Endothelial cell of umbilical vein (primary cell): ENCODE results near the gene SOX8. TPM values are rescaled to one million over a fixed set of nuclear protein-coding genes. Genes with fewer than 3 reads are reported as not detected.

Experiments used
- BruUV-seq: library from RNA; stranded (reverse); fragments of 400-500 nt; replicated peaks from 2 replicates; lab custom pipeline; 2021; lab: Mats Ljungman, UMichigan
- CTCF ChIA-PET: fragments of 300-600, 350-600 bp; sonication (Branson Sonifier 250); formaldehyde crosslinking; loops from one replicate; lab custom pipeline; 2021; ENCODE audit warnings: antibody characterized with exemption, inconsistent platforms; lab: Charles Lee
- POLR2A ChIA-PET: fragments of 300-600, 350-600 bp; sonication (Branson Sonifier 250); formaldehyde crosslinking; loops from one replicate; lab custom pipeline; 2021; ENCODE audit warnings: antibody characterized with exemption, inconsistent platforms; lab: Charles Lee
- DNase-seq: peaks from one replicate; pipeline ENCODE4 v3.0.0-alpha.2; 2011; ENCODE audit warnings: low read depth, low spot score
- FAIRE-seq: peaks from 2 replicates; lab custom pipeline; 2011; peaks lifted over from hg19 to GRCh38; lab: Jason Lieb, UNC
- H2AFZ ChIP-seq: 2 replicates; pipeline ENCODE4 v1.6.0; 2012; ENCODE audit warnings: low read depth, low read length, control low read depth, inconsistent platforms
- H3K27ac ChIP-seq: 2 replicates; pipeline ENCODE4 v1.5.1; 2011; ENCODE audit warnings: low read depth, mild to moderate bottlenecking, control low read depth, low read length, moderate library complexity; ENCODE audit not compliant: insufficient read depth
- H3K27me3 ChIP-seq, 2 experiments: 2 replicates each; pipeline versions ENCODE4 v1.6.0 to v1.6.1; 2011; ENCODE audit warnings: low read length in 2 of 2, mixed read lengths in 1 of 2; ENCODE audit not compliant: control insufficient read depth in 2 of 2, insufficient read depth in 2 of 2
- H3K36me3 ChIP-seq, 2 experiments: 2 replicates in 1 of 2; 3 replicates in 1 of 2; pipeline ENCODE4 v1.5.1; 2011; ENCODE audit warnings: low read length in 2 of 2, mild to moderate bottlenecking in 1 of 2, moderate library complexity in 1 of 2; ENCODE audit not compliant: control insufficient read depth in 2 of 2, insufficient read depth in 2 of 2; ENCODE audit errors: extremely low read depth in 1 of 2
- H3K4me1 ChIP-seq: 3 replicates; pipeline ENCODE4 v1.5.1; 2011; ENCODE audit warnings: mild to moderate bottlenecking, low read length; ENCODE audit not compliant: control insufficient read depth, insufficient read depth; ENCODE audit errors: extremely low read depth
- H3K4me2 ChIP-seq: 2 replicates; pipeline ENCODE4 v1.6.1; 2011; ENCODE audit warnings: low read length, control low read depth, mixed read lengths; ENCODE audit not compliant: insufficient read depth
- H3K4me3 ChIP-seq, 3 experiments: fragments of 200-600 bp in 1 of 3; sonication (generic), shearing (Covaris generic) in 1 of 3; replicated peaks in 1 of 3; 2 replicates each; pipeline ENCODE4 v1.5.1; 2011 to 2016; ENCODE audit warnings: control low read depth in 3 of 3, low read length in 3 of 3, mild to moderate bottlenecking in 2 of 3, inconsistent platforms in 1 of 3, low read depth in 1 of 3, moderate library complexity in 1 of 3; ENCODE audit not compliant: insufficient read depth in 1 of 3
- H3K79me2 ChIP-seq: 2 replicates; pipeline ENCODE4 v1.6.0; 2012; ENCODE audit warnings: low read length, inconsistent platforms; ENCODE audit not compliant: control insufficient read depth, insufficient read depth
- H3K9ac ChIP-seq: replicated peaks from 2 replicates; pipeline ENCODE3; 2011; ENCODE audit warnings: low read length, control low read depth; ENCODE audit not compliant: insufficient read depth; ENCODE audit errors: extremely low read depth
- H3K9me1 ChIP-seq: replicated peaks from 3 replicates; pipeline ENCODE4 v1.6.0; 2011; ENCODE audit warnings: mild to moderate bottlenecking, low read length; ENCODE audit not compliant: control insufficient read depth, insufficient read depth; ENCODE audit errors: extremely low read depth
- H3K9me3 ChIP-seq: replicated peaks from 2 replicates; pipeline ENCODE4 v1.5.1; 2012; ENCODE audit warnings: low read length, inconsistent platforms; ENCODE audit not compliant: control insufficient read depth, insufficient read depth
- H4K20me1 ChIP-seq: replicated peaks from 2 replicates; pipeline ENCODE3; 2011; ENCODE audit warnings: mild to moderate bottlenecking, low read length; ENCODE audit not compliant: control insufficient read depth, insufficient read depth; ENCODE audit errors: extremely low read depth
- CTCF ChIP-seq, 2 donors: IDR thresholded peaks; 1 replicate in 1 of 2; 2 replicates in 1 of 2; pipeline ENCODE4 v1.5.1; 2011; ENCODE audit warnings: low read length in 2 of 2, mild to moderate bottlenecking in 2 of 2, moderate library complexity in 2 of 2, control low read depth in 1 of 2, inconsistent platforms in 1 of 2, low read depth in 1 of 2; ENCODE audit not compliant: insufficient read depth in 1 of 2; ENCODE audit errors: extremely low read depth in 1 of 2
- EZH2 ChIP-seq: IDR thresholded peaks from 2 replicates; pipeline ENCODE4 v1.6.1; 2012; ENCODE audit warnings: borderline replicate concordance, low read depth, mild to moderate bottlenecking, moderate library complexity, low read length, inconsistent platforms; ENCODE audit not compliant: severe bottlenecking
- FOS ChIP-seq: IDR thresholded peaks from 2 replicates; pipeline ENCODE4 v1.6.1; 2011; ENCODE audit warnings: mild to moderate bottlenecking, low read length, moderate library complexity, borderline replicate concordance; ENCODE audit not compliant: insufficient read depth
- GATA2 ChIP-seq: IDR thresholded peaks from 2 replicates; pipeline ENCODE4 v1.7.0; 2011; ENCODE audit warnings: low read depth, mild to moderate bottlenecking, moderate library complexity, mixed read lengths, low read length; ENCODE audit not compliant: insufficient read length, insufficient read depth
- JUN ChIP-seq: IDR thresholded peaks from 2 replicates; pipeline ENCODE4 v1.6.1; 2011; ENCODE audit warnings: borderline replicate concordance, low read depth; ENCODE audit not compliant: insufficient read length, insufficient read depth
- MAX ChIP-seq: IDR thresholded peaks from 2 replicates; pipeline ENCODE4 v1.6.1; 2011; ENCODE audit not compliant: insufficient read depth, insufficient read length
- MYC ChIP-seq: IDR thresholded peaks from one replicate; pipeline ENCODE4 v1.6.1; 2011; ENCODE audit warnings: mild to moderate bottlenecking, low read depth, low read length
- POLR2A ChIP-seq: IDR thresholded peaks from 2 replicates; pipeline ENCODE4 v1.6.1; 2012; ENCODE audit warnings: low read depth, mild to moderate bottlenecking, control low read depth, low read length
- POLR2AphosphoS5 ChIP-seq: IDR thresholded peaks from 2 replicates; pipeline ENCODE4 v1.6.1; 2012; ENCODE audit warnings: low read depth, mild to moderate bottlenecking, control low read depth, low read length, moderate library complexity; ENCODE audit not compliant: insufficient read depth
- dilution Hi-C: fragments of 300-500 bp; cut with MboI; formaldehyde crosslinking; loops from one replicate; pipeline ENCODE4 v1.15.0; 2019; ENCODE audit warnings: low sequenced_read_pairs; ENCODE audit not compliant: extremely low pct_ligation_motif_present
- intact Hi-C: fragments of 100-400 bp; cut with micrococcal nuclease; formaldehyde crosslinking; loops from one replicate; pipeline ENCODE4 v1.10.0; 2022
- polyA plus RNA-seq, 4 experiments: library from polyadenylated mRNA; depleted of rRNA in 3 of 4; stranded (reverse) in 3 of 4; unstranded in 1 of 4; fragments of >200 nt; gene quantifications; 2 replicates each; pipeline versions ENCODE4 v1.2.1 to v1.2.3, GENCODE V29; 2011 to 2012; ENCODE audit warnings: missing spikeins in 1 of 4
- total RNA-seq: library from RNA; stranded (reverse); gene quantifications from 2 replicates; pipeline ENCODE4 v1.2.3, GENCODE V29; 2021

SOX8 gene
- total and polyA plus RNA-seq, 2 donors (not counting 3 experiments of a cell fraction or from before 2014, with no cell fraction given) = 0.52 to 0.53 TPM

GRCh38 chr16:1019231-1020090, 37.9 kb downstream of the SOX8 start:
- dilution Hi-C loops = no loop called here
- no peaks in the 10 kb centered on the region for H4K20me1 ChIP-seq
- H3K36me3 ChIP-seq = no peaks in the 10 kb centered on the region
- no peak overlapping the region for H3K4me3 ChIP-seq
- FAIRE-seq (no peak), DNase-seq (no peak)
- no TSS peak for BruUV-seq
- ChIA-PET POLR2A (no interaction called here), CTCF (interaction anchor here (0.5 kb wide), 1 partner anchor 38 kb away, joined by 3 read pairs; the partner anchor contains the start of gene SOX8)
- no peak overlapping the region for H3K27ac ChIP-seq
- no peaks in the 10 kb centered on the region for H3K9me1 ChIP-seq
- no peaks in the 10 kb centered on the region for H3K27me3 ChIP-seq
- intact Hi-C loops = no loop called here
- no peak for TF ChIP-seq GATA2
- no peak overlapping the region for H2AFZ ChIP-seq
- H3K9me3 ChIP-seq = no peaks in the 10 kb centered on the region
- H3K9ac ChIP-seq = no peak overlapping the region
- H3K79me2 ChIP-seq = no peaks in the 10 kb centered on the region
- no peaks in the 10 kb centered on the region for H3K4me1 ChIP-seq
- H3K4me2 ChIP-seq = no peak overlapping the region

- BruUV-seq = no TSS peak
- Histone ChIP-seq H3K4me1 (no peaks in the 10 kb centered on the region), H3K9me1 (no peaks in the 10 kb centered on the region), H4K20me1 (no peaks in the 10 kb centered on the region), H3K36me3 (no peaks in the 10 kb centered on the region), H2AFZ (no peak overlapping the region), H3K4me3 (no peak overlapping the region), H3K9me3 (no peaks in the 10 kb centered on the region), H3K79me2 (no peaks in the 10 kb centered on the region), H3K27ac (no peak overlapping the region), H3K9ac (no peak overlapping the region), H3K27me3 (no peaks in the 10 kb centered on the region), H3K4me2 (no peak overlapping the region)
- dilution Hi-C loops (no loop called here), intact Hi-C loops (no loop called here)
- CTCF ChIA-PET = no interaction called here
- no peak for DNase-seq
- TF ChIP-seq CTCF (IDR thresholded peaks at IDR 0.05; ENCODE audit: extremely low read depth in 1 of 2, insufficient read depth in 1 of 2, low read depth in 1 of 2, low read length in 2 of 2) (no peak), JUN (no peak), EZH2 (no peak), POLR2A (no peak), MAX (no peak), FOS (no peak), POLR2AphosphoS5 (no peak), MYC (no peak), GATA2 (no peak)
- no peak for FAIRE-seq
- POLR2A ChIA-PET = no interaction called here
Measured at GRCh38 chr16:1020091-1020399, 38.5 kb downstream of the SOX8 start.
